Subcutaneous abdominal adipose tissue (tissue), 5 donors: ENCODE results near the gene HEXD.

Source experiments
- H3K27ac ChIP-seq: one replicate; pipeline ENCODE4 v1.7.0; 2013; ENCODE audit warnings: low read depth, mild to moderate bottlenecking, inconsistent platforms, low read length, moderate library complexity
- H3K27me3 ChIP-seq, 5 donors: one replicate each; pipeline ENCODE4 v1.7.0; 2013; ENCODE audit warnings: low read length in 5 of 5, inconsistent platforms in 1 of 5; ENCODE audit not compliant: control insufficient read depth in 5 of 5, insufficient read depth in 4 of 5
- H3K36me3 ChIP-seq, 5 donors: one replicate each; pipeline ENCODE4 v1.7.0; 2013; ENCODE audit warnings: low read length in 5 of 5; ENCODE audit not compliant: control insufficient read depth in 5 of 5, insufficient read depth in 5 of 5
- H3K4me1 ChIP-seq, 5 donors: one replicate each; pipeline ENCODE4 v1.7.0; 2013; ENCODE audit warnings: low read length in 5 of 5, mild to moderate bottlenecking in 3 of 5, moderate library complexity in 1 of 5; ENCODE audit not compliant: control insufficient read depth in 5 of 5, insufficient read depth in 5 of 5
- H3K4me3 ChIP-seq, 5 donors: one replicate each; pipeline ENCODE4 v1.7.0; 2013; ENCODE audit warnings: low read length in 5 of 5, low read depth in 1 of 5
- H3K9ac ChIP-seq, 5 donors: one replicate each; pipeline ENCODE4 v1.7.0; 2013; ENCODE audit warnings: low read length in 5 of 5, mild to moderate bottlenecking in 4 of 5, moderate library complexity in 3 of 5
- H3K9me3 ChIP-seq, 5 donors: one replicate each; pipeline ENCODE4 v1.7.0; 2013; ENCODE audit warnings: low read length in 5 of 5; ENCODE audit not compliant: control insufficient read depth in 5 of 5
- donor health status: healthy.
- donor health status: healthy.
- donor health status: healthy.
- donor health status: healthy.
- donor health status: healthy.

Gene HEXD

DNA sequence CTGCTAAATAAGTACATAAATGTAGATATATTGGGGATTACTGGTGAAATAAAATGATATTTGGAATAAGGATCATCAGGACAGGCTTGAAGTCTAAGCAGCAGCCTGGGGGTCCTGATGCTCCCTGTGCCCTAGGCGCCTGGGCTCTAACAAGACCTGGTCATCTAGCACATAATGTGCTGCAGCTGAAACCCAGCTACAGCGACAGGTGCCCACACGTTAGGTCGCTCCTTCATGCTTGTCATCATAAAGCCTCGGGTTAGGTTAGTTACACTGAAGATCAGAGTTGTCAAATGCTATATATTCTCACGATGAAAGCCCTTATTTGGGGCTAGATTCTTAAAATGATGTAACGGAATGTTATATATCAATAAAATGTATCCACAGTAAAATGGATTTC, 51.9 kb downstream of the HEXD start:
- H3K9me3 ChIP-seq, result no peaks in the 10 kb centered on the region
- H3K27ac ChIP-seq, result no peak overlapping the region
- no peak overlapping the region for H3K4me3 ChIP-seq
- H3K36me3 ChIP-seq, result peaks cover 8 to 66% (median 46%) of the 10 kb centered on the region in 5 donors
- H3K27me3 ChIP-seq, result no peaks in the 10 kb centered on the region
- peaks cover 0 to 13% (median 3%) of the 10 kb centered on the region in 5 donors for H3K4me1 ChIP-seq
- no peak overlapping the region for H3K9ac ChIP-seq

DNA sequence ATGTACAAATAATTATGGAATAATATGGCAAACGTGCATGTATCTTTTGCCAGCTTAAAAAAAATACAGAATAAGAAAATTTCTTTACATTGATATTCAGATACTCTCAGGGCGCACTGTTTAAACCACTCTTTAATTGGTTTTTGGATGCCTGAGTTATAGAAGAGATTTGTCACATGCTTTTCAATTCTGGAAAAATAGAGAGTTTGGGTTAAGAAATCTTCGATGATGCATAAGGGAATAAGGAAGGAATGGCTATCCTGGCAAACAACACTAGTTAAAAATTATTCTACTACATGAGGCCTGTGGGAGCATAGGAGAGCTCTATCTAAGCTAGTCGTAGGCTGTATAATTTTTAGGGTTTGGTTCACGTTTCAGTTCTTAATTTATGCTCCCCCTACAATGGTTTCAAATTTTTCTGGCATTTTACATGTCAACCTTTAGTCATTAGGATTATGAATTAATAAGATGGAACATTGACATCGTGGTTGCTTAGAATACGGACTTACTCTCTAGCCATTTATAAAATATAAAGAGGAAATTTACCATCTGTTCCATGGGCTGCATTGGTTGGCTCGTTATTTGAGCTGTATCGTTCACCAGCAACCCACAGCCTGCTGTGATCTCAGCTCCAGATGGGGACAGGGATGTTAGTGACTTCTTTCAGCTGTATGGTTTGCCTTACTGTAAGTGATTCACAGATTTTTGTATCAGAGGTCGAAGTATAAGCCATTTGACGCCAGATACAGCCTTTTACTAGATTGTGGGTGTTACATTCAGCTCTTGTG, 56.3 kb downstream of the HEXD start:
- no peak overlapping the region for H3K4me3 ChIP-seq

DNA sequence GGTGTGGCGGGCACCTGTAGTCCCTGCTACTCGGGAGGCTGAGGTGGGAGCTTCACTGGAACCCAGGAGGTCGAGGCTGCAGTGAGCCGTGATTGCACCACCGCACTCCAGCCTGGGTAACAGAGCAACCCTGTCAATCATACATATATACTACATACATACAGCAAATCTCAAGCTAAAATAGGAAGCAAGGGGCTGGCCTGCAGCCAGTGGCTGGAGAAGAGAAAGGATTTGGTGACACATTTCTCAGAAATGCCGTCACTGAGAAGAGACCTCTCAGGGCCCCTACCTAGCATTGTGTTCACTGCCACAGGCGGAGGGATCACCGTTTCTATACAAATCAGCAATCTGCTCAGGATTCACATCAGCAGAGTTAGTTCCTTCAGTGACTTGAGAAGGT, 57.3 kb downstream of the HEXD start:
- H3K36me3 ChIP-seq, result peaks cover 0 to 67% (median 46%) of the 10 kb centered on the region in 5 donors

More for the DNA sequence above, 56.3 kb downstream of the HEXD start:
- no peaks in the 10 kb centered on the region for H3K9me3 ChIP-seq
- no peak overlapping the region for H3K27ac ChIP-seq
- no peaks in the 10 kb centered on the region for H3K27me3 ChIP-seq
- peaks cover 0 to 24% (median 17%) of the 10 kb centered on the region in 5 donors for H3K4me1 ChIP-seq
- no peak overlapping the region for H3K9ac ChIP-seq
- H3K36me3 ChIP-seq, result peaks cover 0 to 62% (median 41%) of the 10 kb centered on the region in 5 donors

DNA sequence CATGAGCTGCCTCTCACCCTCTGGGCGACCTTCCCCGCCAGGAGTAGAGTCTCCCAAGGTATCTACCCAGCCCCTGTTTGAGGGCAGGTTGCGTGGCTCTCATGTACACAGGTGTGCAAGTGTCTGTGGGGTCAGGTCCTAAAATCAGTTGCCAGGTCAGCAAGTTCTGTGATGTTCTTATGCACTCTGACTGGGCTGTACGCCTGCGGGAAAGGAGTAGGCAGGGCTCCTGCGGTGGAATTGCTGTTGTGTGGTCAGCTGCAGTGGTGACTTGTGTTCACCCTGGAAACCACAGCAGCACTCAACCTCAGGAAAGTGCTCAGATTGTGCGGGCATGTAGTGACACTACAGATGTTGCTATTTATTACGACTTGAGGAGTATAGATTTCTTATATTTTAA, 59.8 kb downstream of the HEXD start:
- peaks cover 0 to 77% (median 56%) of the 10 kb centered on the region in 5 donors for H3K36me3 ChIP-seq
- H3K9me3 ChIP-seq, result no peaks in the 10 kb centered on the region
- H3K4me1 ChIP-seq, result peaks cover 0 to 35% (median 28%) of the 10 kb centered on the region in 5 donors
- no peak overlapping the region for H3K9ac ChIP-seq
- no peak overlapping the region for H3K4me3 ChIP-seq
- no peak overlapping the region for H3K27ac ChIP-seq
- no peaks in the 10 kb centered on the region for H3K27me3 ChIP-seq

More for the DNA sequence above, 57.3 kb downstream of the HEXD start:
- no peaks in the 10 kb centered on the region for H3K27me3 ChIP-seq
- H3K9ac ChIP-seq, result no peak overlapping the region
- no peak overlapping the region for H3K27ac ChIP-seq
- H3K4me1 ChIP-seq, result peaks cover 0 to 35% (median 27%) of the 10 kb centered on the region in 5 donors
- H3K9me3 ChIP-seq, result no peaks in the 10 kb centered on the region
- no peak overlapping the region for H3K4me3 ChIP-seq

DNA sequence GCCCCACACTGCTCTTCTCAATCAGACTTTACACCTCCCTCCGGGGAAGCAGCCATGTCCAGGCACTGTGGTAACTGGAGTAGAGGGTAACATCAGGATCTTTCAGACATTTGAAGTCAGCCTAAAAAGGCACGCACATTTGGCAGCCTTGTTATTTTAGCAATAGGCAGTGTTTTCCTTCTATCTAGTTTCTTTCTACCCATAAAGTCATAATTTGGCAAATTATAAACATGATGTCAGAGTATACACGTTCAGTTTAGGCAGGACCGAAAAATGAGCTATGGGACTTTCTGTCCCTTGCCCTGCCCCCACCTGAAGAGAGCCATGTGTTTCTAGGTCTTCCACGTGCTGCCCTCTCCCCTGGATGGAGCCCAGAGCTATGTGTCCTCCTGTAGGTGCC, 61.5 kb downstream of the HEXD start:
- H3K4me3 ChIP-seq, result no peak overlapping the region
- peaks cover 0 to 90% (median 68%) of the 10 kb centered on the region in 5 donors for H3K36me3 ChIP-seq
- H3K27me3 ChIP-seq, result no peaks in the 10 kb centered on the region
- H3K27ac ChIP-seq, result peak overlapping the region; percentile 90
- peak overlapping the region in 2 of 5 donors; percentile 21 to 48 for H3K9ac ChIP-seq
- H3K9me3 ChIP-seq, result no peaks in the 10 kb centered on the region
- H3K4me1 ChIP-seq, result peaks cover 0 to 26% (median 25%) of the 10 kb centered on the region in 5 donors

DNA sequence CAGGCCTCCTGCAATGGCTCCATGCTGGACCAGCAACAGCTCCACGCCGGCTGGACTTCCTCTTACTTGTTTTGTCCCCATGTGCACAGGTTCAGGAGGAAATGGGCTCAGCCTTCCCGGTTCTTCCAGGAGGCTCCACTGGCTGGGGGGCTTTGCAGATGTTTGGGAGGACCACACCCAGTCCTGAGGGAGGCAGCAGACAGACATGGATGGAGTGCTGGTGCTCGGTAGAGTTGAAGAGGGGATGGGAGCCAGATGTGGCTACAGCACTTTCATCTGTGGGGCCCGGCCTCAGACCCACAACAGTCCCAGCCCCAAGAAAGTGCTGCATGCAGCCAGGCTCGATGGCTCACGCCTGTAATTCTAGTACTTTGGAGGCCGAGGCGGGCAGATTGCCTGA, 62.2 kb downstream of the HEXD start:
- Histone ChIP-seq H3K27ac (peak overlapping the region; percentile 90), H3K4me3 (no peak overlapping the region), H3K27me3 (no peaks in the 10 kb centered on the region), H3K4me1 (peaks cover 0 to 26% (median 22%) of the 10 kb centered on the region in 5 donors), H3K9ac (no peak overlapping the region), H3K9me3 (no peaks in the 10 kb centered on the region), H3K36me3 (peaks cover 0 to 90% (median 69%) of the 10 kb centered on the region in 5 donors)

DNA sequence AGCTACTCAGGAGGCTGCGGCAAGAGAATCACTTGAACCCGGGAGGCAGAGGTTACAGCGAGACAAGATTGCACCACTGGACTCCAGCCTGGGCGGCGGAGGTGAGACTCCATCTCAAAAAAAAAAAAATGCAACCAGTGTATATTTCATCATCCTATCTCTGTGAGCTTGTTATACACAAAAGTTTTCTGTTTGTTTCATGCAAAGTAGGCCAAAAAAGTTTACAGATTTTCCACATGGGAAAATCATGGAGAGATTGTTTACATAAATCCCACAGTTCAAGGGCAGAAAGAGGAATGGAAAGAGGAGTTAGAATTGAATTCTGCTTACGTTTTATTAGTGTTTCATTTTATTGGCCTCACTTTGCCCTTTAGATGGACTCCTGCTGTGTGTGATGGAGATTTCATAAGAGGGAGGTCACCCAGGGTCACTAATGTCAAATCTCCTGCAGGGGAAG, 65.1 kb downstream of the HEXD start:
- peaks cover 0 to 96% (median 83%) of the 10 kb centered on the region in 5 donors for H3K36me3 ChIP-seq
- H3K9ac ChIP-seq, result no peak overlapping the region
- H3K4me1 ChIP-seq, result peaks cover 0 to 32% (median 28%) of the 10 kb centered on the region in 5 donors
- H3K27ac ChIP-seq, result no peak overlapping the region
- no peak overlapping the region for H3K4me3 ChIP-seq
- no peaks in the 10 kb centered on the region for H3K27me3 ChIP-seq
- no peaks in the 10 kb centered on the region for H3K9me3 ChIP-seq

DNA sequence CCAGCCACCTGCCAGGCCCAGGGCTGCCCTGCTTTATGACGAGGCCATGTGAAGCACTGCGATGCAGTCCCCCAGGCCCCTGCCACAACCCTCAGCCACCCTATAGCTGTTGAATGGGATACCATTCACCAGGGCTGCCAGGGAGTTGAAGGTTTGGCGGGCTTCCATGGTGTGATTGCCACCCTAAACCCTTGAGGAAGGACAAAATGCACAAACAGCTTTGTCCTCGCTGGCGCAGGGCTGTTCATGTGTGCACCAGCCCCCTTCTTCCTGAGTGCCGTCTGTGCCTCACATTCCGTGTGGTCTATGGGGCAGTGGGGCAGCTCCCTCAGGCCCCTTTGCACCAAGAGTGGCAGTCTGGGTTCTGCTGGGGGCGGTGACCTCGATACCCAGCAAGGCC, 65.7 kb downstream of the HEXD start:
- Histone ChIP-seq H3K9me3 (no peaks in the 10 kb centered on the region), H3K9ac (no peak overlapping the region), H3K36me3 (peaks cover 0 to 94% (median 77%) of the 10 kb centered on the region in 5 donors), H3K4me3 (no peak overlapping the region), H3K27me3 (no peaks in the 10 kb centered on the region), H3K4me1 (peaks cover 2 to 32% (median 27%) of the 10 kb centered on the region in 5 donors), H3K27ac (no peak overlapping the region)

DNA sequence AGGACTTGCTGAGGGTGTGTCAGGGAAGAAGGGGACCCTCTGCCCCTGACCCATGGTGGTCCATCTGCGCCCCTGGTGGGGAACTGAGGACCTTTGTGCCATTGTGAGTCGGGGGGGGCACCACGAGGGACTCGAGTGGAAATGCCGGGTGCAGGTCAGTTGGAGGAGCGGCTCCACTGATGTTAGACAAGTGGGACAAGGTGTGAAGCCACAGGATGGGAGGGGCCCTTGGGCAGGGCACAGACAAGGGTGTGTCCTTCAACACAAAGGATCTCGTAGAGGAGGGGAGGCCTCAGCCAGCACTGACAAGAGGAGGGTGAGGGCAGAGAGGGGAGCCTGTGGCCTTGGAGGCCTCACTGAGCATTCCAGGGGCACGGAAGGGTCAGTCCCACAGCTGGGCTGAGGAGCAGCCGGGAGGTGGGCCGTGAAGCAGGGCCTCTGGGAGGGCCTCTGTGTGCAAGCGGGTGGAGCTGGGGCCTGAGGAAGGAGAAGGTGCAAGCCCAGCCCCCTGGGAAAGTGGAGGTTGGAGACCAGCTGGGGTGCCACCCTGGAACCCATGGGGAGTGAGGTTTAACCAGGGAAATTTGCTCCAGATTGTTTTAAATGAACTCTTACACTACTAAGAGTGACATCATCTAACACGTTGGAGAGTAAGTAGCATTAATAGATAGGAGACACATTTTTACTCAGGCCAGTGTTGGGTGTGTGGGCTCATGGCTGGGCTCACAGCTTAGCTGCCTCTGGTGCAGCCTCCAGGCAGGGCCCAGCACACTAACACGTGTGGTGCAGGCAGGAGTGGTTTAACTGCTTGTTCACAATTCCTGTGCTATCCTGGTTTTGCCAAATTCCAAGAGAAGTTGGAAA, 68.3 kb downstream of the HEXD start:
- H3K4me1 ChIP-seq, result peaks cover 2 to 24% (median 17%) of the 10 kb centered on the region in 5 donors
- H3K4me3 ChIP-seq, result no peak overlapping the region
- H3K27ac ChIP-seq, result no peak overlapping the region
- peaks cover 0 to 76% (median 55%) of the 10 kb centered on the region in 5 donors for H3K36me3 ChIP-seq
- no peaks in the 10 kb centered on the region for H3K9me3 ChIP-seq
- peak overlapping the region in 2 of 5 donors; percentile 28 to 41 for H3K9ac ChIP-seq
- no peaks in the 10 kb centered on the region for H3K27me3 ChIP-seq
